A549 (cell line): ENCODE data around the gene ARID1B.

Source experiments
- BHLHE40 ChIP-seq: IDR thresholded peaks from 2 replicates; pipeline ENCODE4 v1.6.1; 2012; ENCODE audit warnings: low read depth, low read length, inconsistent platforms
- TF ChIP-seq, protein P1 (sequence below): fragments of 200-600 bp; sonication (generic); IDR thresholded peaks from 2 replicates; pipeline ENCODE4 v1.6.1; 2016; ENCODE audit warnings: antibody characterized with exemption, mild to moderate bottlenecking, moderate library complexity

DNA sequence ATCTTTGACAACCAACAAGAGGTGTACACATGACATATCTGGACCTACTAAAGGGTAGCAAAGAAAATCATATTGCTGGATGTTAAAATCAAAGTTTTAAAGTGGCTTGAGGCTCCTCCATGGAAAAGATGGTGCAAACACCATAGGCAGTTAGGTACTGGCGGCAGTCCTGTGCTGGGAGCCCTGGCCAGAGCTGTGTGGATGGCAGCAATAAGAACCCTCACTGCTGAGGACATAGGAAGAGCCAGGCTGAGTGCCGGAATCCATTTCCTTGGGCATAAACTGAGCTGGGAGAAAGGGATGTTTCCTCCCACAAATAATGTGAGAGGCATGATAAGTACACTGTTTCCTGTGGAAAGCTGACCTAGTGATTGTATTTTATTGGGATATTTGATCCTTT, 89.9 kb downstream of the ARID1B start:
- TF ChIP-seq BHLHE40: no peak
- TF ChIP-seq, protein P1, sequence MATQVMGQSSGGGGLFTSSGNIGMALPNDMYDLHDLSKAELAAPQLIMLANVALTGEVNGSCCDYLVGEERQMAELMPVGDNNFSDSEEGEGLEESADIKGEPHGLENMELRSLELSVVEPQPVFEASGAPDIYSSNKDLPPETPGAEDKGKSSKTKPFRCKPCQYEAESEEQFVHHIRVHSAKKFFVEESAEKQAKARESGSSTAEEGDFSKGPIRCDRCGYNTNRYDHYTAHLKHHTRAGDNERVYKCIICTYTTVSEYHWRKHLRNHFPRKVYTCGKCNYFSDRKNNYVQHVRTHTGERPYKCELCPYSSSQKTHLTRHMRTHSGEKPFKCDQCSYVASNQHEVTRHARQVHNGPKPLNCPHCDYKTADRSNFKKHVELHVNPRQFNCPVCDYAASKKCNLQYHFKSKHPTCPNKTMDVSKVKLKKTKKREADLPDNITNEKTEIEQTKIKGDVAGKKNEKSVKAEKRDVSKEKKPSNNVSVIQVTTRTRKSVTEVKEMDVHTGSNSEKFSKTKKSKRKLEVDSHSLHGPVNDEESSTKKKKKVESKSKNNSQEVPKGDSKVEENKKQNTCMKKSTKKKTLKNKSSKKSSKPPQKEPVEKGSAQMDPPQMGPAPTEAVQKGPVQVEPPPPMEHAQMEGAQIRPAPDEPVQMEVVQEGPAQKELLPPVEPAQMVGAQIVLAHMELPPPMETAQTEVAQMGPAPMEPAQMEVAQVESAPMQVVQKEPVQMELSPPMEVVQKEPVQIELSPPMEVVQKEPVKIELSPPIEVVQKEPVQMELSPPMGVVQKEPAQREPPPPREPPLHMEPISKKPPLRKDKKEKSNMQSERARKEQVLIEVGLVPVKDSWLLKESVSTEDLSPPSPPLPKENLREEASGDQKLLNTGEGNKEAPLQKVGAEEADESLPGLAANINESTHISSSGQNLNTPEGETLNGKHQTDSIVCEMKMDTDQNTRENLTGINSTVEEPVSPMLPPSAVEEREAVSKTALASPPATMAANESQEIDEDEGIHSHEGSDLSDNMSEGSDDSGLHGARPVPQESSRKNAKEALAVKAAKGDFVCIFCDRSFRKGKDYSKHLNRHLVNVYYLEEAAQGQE: no peak
